SK-N-SH treated with all-trans-retinoic acid at 6 μM for 48 hours (cell line): ENCODE results near the gene SPEM2.

Experiments
- ATAC-seq: fragments of 200-7000 bp; cut with Tn5 transposase; 3 replicates; pipeline ENCODE4 v1.9.1; 2020; ENCODE audit warnings: mild to moderate bottlenecking, moderate library complexity
- ARNTL ChIP-seq: fragments of 450-650 bp; formaldehyde crosslinking; IDR thresholded peaks from 2 replicates; pipeline ENCODE4 v1.5.0; 2020; ENCODE audit warnings: low read depth, mild to moderate bottlenecking, moderate library complexity, borderline replicate concordance
- BACH2 ChIP-seq: fragments of 250-450 bp; sonication (Bioruptor Pico); IDR thresholded peaks from 2 replicates; pipeline ENCODE4 v1.9.0; 2021; ENCODE audit warnings: mild to moderate bottlenecking, borderline replicate concordance
- CSDC2 ChIP-seq: fragments of 250-450 bp; sonication (Bioruptor Pico); IDR thresholded peaks from 2 replicates; pipeline ENCODE4 v1.5.0; 2020; ENCODE audit warnings: mild to moderate bottlenecking, moderate library complexity
- ESRRG ChIP-seq: fragments of 250-450 bp; sonication (Bioruptor Pico); IDR thresholded peaks from 2 replicates; pipeline ENCODE4 v1.6.1; 2021; ENCODE audit warnings: mild to moderate bottlenecking
- GLIS3 ChIP-seq: fragments of 250-450 bp; sonication (Bioruptor Pico); IDR thresholded peaks from 2 replicates; pipeline ENCODE4 v1.5.0; 2020; ENCODE audit warnings: mild to moderate bottlenecking, moderate library complexity
- ISL1 ChIP-seq: fragments of 250-450 bp; sonication (Bioruptor Pico); IDR thresholded peaks from 2 replicates; pipeline ENCODE4 v2.1.2; 2022; ENCODE audit warnings: mild to moderate bottlenecking, moderate library complexity
- OSR1 ChIP-seq: fragments of 250-450 bp; sonication (Bioruptor Pico); IDR thresholded peaks from 2 replicates; pipeline ENCODE4 v1.8.0; 2022; ENCODE audit warnings: moderate library complexity, mild to moderate bottlenecking, inconsistent platforms
- PPARA ChIP-seq: fragments of 250-450 bp; sonication (Bioruptor Pico); IDR thresholded peaks from 2 replicates; pipeline ENCODE4 v1.5.0; 2020; ENCODE audit warnings: mild to moderate bottlenecking, borderline replicate concordance
- RARB ChIP-seq: fragments of 250-450 bp; sonication (Bioruptor Pico); IDR thresholded peaks from 2 replicates; pipeline ENCODE4 v1.8.0; 2021; ENCODE audit warnings: mild to moderate bottlenecking, moderate library complexity
- SNAI2 ChIP-seq: fragments of 250-450 bp; sonication (Bioruptor Pico); IDR thresholded peaks from 2 replicates; pipeline ENCODE4 v1.5.0; 2020; ENCODE audit warnings: mild to moderate bottlenecking, moderate library complexity
- TCF4 ChIP-seq: fragments of 250-450 bp; sonication (Bioruptor Pico); IDR thresholded peaks from 2 replicates; pipeline ENCODE4 v1.8.0; 2021; ENCODE audit warnings: mild to moderate bottlenecking, moderate library complexity, borderline replicate concordance
- TOX ChIP-seq: fragments of 250-450 bp; sonication (Bioruptor Pico); IDR thresholded peaks from 2 replicates; pipeline ENCODE4 v1.8.0; 2021; ENCODE audit warnings: mild to moderate bottlenecking, moderate library complexity, borderline replicate concordance
- ZC3H10 ChIP-seq: fragments of 250-450 bp; sonication (Bioruptor Pico); IDR thresholded peaks from 2 replicates; pipeline ENCODE4 v1.5.1; 2021; ENCODE audit warnings: mild to moderate bottlenecking, moderate library complexity
- ZFP3 ChIP-seq: fragments of 250-450 bp; sonication (Bioruptor Pico); IDR thresholded peaks from 2 replicates; pipeline ENCODE4 v1.5.0; 2020; ENCODE audit warnings: mild to moderate bottlenecking, moderate library complexity
- ZFP30 ChIP-seq: fragments of 450-650 bp; formaldehyde crosslinking; IDR thresholded peaks from 2 replicates; pipeline ENCODE4 v1.5.0; 2022; ENCODE audit warnings: mild to moderate bottlenecking, moderate library complexity
- ZNF565 ChIP-seq: fragments of 450-650 bp; formaldehyde crosslinking; conservative IDR thresholded peaks from 2 replicates; pipeline ENCODE4 v1.5.0; 2020; ENCODE audit warnings: low read depth, mild to moderate bottlenecking, moderate library complexity
- ZNF70 ChIP-seq: fragments of 450-650 bp; formaldehyde crosslinking; IDR thresholded peaks from 2 replicates; pipeline ENCODE4 v1.5.0; 2020; ENCODE audit warnings: mild to moderate bottlenecking, moderate library complexity
- ZNF8 ChIP-seq: fragments of 450-650 bp; formaldehyde crosslinking; IDR thresholded peaks from 2 replicates; pipeline ENCODE4 v1.5.0; 2020; ENCODE audit warnings: mild to moderate bottlenecking, moderate library complexity
- TF ChIP-seq, protein P1 (sequence below): fragments of 250-450 bp; sonication (Bioruptor Pico); IDR thresholded peaks from 2 replicates; pipeline ENCODE4 v1.8.0; 2020; ENCODE audit warnings: mild to moderate bottlenecking, moderate library complexity, borderline replicate concordance
- TF ChIP-seq, protein P2 (sequence below): fragments of 250-450 bp; sonication (Bioruptor Pico); IDR thresholded peaks from 2 replicates; pipeline ENCODE4 v1.5.1; 2020; ENCODE audit warnings: low read depth, mild to moderate bottlenecking, moderate library complexity
- TF ChIP-seq, protein P3 (sequence below): fragments of 250-450 bp; sonication (Bioruptor Pico); IDR thresholded peaks from 2 replicates; pipeline ENCODE4 v1.5.0; 2020; ENCODE audit warnings: mild to moderate bottlenecking, moderate library complexity
- TF ChIP-seq, protein P4 (sequence below): fragments of 250-450 bp; sonication (Bioruptor Pico); IDR thresholded peaks from 2 replicates; pipeline ENCODE4 v1.8.0; 2021; ENCODE audit warnings: low read depth, mild to moderate bottlenecking, moderate library complexity, borderline replicate concordance

Gene SPEM2

DNA sequence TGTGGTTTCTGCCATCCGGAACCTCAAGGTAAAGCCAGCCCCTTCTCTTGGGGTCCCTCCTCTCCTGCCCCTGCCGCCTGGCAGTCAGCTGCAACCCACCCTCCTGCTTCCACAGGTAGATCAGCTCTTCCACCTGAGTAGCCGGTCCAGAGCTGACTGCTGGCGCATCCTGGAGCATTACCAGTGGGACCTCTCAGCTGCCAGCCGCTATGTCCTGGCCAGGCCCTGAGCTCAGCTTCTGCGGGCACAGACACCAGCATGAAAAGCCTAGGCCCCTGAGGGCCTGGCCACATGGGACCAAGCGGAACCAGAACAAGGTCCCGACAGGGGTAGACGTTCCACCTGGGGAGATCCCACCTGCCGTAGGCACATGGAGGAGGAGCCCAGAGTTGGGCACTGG is 36.6 kb upstream of the SPEM2 start:
- no peak for TF ChIP-seq ZC3H10 (CRISPR knock-in tag)
- TF ChIP-seq ZNF565: no peak
- ATAC-seq: no peak

DNA sequence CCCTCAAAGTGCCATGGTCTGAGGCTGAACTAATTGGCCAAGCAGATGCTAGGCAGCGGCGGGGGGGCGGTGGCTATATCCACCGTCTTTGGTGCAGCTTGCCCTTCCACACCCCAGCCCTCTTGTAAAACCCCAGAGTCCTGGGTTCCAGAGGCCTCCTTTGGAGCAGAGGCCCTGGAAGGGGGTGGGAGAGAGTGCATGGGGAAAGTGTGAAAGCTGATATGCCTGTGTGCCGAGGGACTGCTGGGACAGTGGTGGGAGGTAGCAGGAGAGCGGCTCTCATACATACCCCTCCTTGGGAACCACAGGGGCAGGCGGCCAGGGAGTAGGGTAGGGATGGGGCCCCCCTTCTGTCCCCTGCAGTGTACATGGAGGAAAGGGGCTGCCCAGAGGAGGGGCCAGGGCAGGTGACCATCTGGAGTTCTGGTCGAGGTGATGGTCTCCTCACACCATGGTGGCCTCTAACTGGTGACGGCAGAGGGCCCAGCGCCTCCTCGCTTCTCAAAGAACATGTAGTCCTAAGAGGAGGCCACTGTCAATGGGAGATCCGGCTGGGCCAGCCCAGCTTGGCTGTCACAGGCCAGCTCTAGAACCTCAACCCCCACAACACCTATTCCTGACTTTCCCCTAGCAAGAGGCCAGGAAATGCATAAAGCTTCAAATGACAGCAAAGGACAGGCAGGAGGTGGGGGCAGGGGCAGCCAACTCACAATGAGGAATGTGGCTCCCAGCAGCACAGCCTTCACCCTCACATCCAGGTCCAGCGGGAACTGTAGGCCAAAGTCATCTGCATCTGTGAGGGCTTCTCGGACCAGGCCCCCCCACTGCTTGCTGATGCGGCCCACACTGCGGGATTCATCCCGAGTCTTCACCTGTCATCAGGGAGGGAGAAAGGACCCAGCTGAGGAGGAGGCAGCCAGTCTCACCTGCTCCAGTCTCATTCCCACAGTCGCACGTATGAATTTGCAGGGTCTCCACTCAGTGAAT is 35.2 kb upstream of the SPEM2 start:
- ATAC-seq: no peak
- TF ChIP-seq OSR1 (CRISPR knock-in tag): no peak
- TF ChIP-seq ZNF565: no peak
- TF ChIP-seq ZFP3 (CRISPR knock-in tag): no peak
- no peak for TF ChIP-seq ZNF70 (CRISPR knock-in tag)
- TF ChIP-seq RARB (CRISPR knock-in tag): no peak
- TF ChIP-seq, protein P1, sequence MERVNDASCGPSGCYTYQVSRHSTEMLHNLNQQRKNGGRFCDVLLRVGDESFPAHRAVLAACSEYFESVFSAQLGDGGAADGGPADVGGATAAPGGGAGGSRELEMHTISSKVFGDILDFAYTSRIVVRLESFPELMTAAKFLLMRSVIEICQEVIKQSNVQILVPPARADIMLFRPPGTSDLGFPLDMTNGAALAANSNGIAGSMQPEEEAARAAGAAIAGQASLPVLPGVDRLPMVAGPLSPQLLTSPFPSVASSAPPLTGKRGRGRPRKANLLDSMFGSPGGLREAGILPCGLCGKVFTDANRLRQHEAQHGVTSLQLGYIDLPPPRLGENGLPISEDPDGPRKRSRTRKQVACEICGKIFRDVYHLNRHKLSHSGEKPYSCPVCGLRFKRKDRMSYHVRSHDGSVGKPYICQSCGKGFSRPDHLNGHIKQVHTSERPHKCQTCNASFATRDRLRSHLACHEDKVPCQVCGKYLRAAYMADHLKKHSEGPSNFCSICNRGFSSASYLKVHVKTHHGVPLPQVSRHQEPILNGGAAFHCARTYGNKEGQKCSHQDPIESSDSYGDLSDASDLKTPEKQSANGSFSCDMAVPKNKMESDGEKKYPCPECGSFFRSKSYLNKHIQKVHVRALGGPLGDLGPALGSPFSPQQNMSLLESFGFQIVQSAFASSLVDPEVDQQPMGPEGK (CRISPR knock-in tag): no peak
- TF ChIP-seq ESRRG (CRISPR knock-in tag): no peak
- TF ChIP-seq, protein P2, sequence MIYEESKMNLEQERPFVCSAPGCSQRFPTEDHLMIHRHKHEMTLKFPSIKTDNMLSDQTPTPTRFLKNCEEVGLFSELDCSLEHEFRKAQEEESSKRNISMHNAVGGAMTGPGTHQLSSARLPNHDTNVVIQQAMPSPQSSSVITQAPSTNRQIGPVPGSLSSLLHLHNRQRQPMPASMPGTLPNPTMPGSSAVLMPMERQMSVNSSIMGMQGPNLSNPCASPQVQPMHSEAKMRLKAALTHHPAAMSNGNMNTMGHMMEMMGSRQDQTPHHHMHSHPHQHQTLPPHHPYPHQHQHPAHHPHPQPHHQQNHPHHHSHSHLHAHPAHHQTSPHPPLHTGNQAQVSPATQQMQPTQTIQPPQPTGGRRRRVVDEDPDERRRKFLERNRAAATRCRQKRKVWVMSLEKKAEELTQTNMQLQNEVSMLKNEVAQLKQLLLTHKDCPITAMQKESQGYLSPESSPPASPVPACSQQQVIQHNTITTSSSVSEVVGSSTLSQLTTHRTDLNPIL (CRISPR knock-in tag): no peak
- no peak for TF ChIP-seq ARNTL (CRISPR knock-in tag)
- TF ChIP-seq, protein P3, sequence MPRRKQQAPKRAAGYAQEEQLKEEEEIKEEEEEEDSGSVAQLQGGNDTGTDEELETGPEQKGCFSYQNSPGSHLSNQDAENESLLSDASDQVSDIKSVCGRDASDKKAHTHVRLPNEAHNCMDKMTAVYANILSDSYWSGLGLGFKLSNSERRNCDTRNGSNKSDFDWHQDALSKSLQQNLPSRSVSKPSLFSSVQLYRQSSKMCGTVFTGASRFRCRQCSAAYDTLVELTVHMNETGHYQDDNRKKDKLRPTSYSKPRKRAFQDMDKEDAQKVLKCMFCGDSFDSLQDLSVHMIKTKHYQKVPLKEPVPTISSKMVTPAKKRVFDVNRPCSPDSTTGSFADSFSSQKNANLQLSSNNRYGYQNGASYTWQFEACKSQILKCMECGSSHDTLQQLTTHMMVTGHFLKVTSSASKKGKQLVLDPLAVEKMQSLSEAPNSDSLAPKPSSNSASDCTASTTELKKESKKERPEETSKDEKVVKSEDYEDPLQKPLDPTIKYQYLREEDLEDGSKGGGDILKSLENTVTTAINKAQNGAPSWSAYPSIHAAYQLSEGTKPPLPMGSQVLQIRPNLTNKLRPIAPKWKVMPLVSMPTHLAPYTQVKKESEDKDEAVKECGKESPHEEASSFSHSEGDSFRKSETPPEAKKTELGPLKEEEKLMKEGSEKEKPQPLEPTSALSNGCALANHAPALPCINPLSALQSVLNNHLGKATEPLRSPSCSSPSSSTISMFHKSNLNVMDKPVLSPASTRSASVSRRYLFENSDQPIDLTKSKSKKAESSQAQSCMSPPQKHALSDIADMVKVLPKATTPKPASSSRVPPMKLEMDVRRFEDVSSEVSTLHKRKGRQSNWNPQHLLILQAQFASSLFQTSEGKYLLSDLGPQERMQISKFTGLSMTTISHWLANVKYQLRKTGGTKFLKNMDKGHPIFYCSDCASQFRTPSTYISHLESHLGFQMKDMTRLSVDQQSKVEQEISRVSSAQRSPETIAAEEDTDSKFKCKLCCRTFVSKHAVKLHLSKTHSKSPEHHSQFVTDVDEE (CRISPR knock-in tag): no peak
- TF ChIP-seq, protein P4, sequence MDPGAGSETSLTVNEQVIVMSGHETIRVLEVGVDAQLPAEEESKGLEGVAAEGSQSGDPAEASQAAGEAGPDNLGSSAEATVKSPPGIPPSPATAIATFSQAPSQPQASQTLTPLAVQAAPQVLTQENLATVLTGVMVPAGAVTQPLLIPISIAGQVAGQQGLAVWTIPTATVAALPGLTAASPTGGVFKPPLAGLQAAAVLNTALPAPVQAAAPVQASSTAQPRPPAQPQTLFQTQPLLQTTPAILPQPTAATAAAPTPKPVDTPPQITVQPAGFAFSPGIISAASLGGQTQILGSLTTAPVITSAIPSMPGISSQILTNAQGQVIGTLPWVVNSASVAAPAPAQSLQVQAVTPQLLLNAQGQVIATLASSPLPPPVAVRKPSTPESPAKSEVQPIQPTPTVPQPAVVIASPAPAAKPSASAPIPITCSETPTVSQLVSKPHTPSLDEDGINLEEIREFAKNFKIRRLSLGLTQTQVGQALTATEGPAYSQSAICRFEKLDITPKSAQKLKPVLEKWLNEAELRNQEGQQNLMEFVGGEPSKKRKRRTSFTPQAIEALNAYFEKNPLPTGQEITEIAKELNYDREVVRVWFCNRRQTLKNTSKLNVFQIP: no peak
- no peak for TF ChIP-seq GLIS3 (CRISPR knock-in tag)
- no peak for TF ChIP-seq PPARA
- no peak for TF ChIP-seq TCF4 (CRISPR knock-in tag)

DNA sequence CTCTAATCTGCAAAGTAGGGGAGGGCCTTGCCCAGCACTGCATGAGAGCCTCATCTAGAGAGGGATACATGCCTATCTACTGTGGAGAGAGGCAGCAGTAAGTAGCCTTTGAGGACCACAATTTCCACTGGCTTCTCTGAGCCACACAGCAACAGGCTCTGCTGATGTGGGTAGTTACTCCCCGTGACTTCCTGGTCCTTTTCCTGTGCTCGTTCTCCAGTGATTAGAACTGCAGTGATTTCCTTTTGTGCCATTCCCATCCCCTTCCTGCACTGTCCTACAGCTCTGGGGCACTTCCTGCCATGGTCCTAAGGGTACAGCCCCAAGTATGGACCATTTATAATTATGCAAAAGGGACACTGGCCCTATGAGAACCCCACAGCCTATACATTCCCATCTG is 34.1 kb upstream of the SPEM2 start:
- TF ChIP-seq BACH2 (CRISPR knock-in tag) (no peak), ZNF8 (CRISPR knock-in tag) (no peak), OSR1 (CRISPR knock-in tag) (no peak), ISL1 (CRISPR knock-in tag) (no peak), ZFP3 (CRISPR knock-in tag) (no peak), CSDC2 (no peak), ZFP30 (CRISPR knock-in tag) (no peak), ZC3H10 (CRISPR knock-in tag) (no peak), TOX (CRISPR knock-in tag) (no peak), RARB (CRISPR knock-in tag) (no peak), TCF4 (CRISPR knock-in tag) (no peak), PPARA (no peak), ESRRG (CRISPR knock-in tag) (no peak), ZNF70 (CRISPR knock-in tag) (no peak), ARNTL (CRISPR knock-in tag) (no peak), SNAI2 (CRISPR knock-in tag) (no peak)
- TF ChIP-seq, protein P3 (CRISPR knock-in tag): no peak
- TF ChIP-seq, protein P2 (CRISPR knock-in tag): no peak
- TF ChIP-seq, protein P1 (CRISPR knock-in tag): no peak
- no peak for ATAC-seq
